Measurements from ENCODE around the gene GPR160.

GPR160 gene

DNA sequence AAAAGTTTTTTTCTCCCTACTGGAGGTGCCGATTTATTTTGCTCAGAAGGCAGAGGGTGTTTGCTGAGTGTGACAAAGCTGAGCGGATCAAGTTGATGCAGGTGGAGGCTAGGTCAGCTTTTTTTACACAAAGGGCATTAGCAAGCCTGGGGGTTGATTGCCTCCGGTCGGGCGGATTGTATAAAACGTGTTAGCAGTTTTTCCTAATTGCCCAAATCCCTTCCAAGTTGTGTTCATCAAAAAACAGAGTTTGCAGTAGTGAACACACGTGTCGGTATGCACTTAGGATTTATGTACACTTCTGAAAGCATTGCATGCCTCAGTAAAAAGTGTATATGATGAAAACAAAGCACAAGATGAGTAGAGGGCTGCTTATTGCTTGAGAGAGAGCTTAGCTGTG, 2.6 kb downstream of the GPR160 start:
- ATAC-seq (replicated peaks; ENCODE audit: extremely low read depth, poor library complexity, severe bottlenecking) (no peak), DNase-seq (ENCODE audit: low spot score in 2 of 2) (no peak)
- Mint-ChIP-seq H3K36me3 (ENCODE audit: insufficient read depth) (peaks cover 4% of the 10 kb centered on the region), H3K27ac (ENCODE audit: low read depth) (no peak overlapping the region), H3K9me3 (no peaks in the 10 kb centered on the region), H3K4me3 (no peak overlapping the region), H3K4me1 (peaks cover 12% of the 10 kb centered on the region), H3K27me3 (no peaks in the 10 kb centered on the region)

DNA sequence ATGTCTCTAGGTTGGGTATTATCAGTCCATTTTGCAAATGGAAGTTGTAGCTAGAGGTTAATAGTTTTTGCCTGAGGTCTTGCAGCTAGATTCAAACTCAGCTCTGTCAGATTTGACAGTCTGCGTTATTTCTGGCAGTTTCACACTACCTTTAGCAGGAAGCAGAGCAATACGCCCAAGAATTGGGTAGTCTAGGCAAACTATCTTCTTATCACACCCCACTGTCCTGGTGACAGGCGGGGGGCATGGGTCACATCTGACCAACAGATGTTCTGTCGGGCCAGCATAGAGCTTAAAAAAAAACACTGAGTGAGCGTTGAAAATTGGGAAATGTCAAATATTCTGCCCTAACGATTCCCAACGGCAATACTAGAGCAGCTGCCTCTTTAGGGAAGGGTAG, 5.7 kb downstream of the GPR160 start:
- no peaks in the 10 kb centered on the region for H3K9me3 Mint-ChIP-seq
- DNase-seq (ENCODE audit: low spot score in 2 of 2) (no peak), ATAC-seq (replicated peaks; ENCODE audit: extremely low read depth, poor library complexity, severe bottlenecking) (no peak)
- no peak overlapping the region for H3K27ac Mint-ChIP-seq (ENCODE audit: low read depth)
- H3K4me3 Mint-ChIP-seq, result no peak overlapping the region
- H3K4me1 Mint-ChIP-seq, result peaks cover 7% of the 10 kb centered on the region
- H3K27me3 Mint-ChIP-seq, result no peaks in the 10 kb centered on the region
- peaks cover 1% of the 10 kb centered on the region for H3K36me3 Mint-ChIP-seq (ENCODE audit: insufficient read depth)

DNA sequence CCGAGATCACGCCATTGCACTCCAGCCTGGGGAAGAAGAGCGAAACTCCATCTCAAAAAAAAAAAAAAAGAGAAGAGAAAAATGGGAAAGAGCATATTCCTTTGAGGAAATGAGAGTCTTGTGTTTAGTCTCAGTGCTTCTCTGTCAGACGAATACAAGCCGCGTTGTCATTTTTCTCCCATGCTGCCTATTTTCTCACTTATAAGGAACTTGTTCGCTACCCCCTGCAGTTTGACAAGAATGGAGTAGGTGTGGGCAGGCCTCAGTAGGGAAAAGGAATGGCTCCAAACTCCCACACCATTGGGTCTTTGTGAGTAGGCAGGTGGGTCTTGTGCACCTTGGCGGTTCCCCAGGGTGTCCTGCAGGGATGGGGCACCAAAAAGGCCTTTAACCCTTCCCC, 6.5 kb downstream of the GPR160 start:
- no peak for DNase-seq (ENCODE audit: low spot score in 2 of 2)
- no peaks in the 10 kb centered on the region for H3K36me3 Mint-ChIP-seq (ENCODE audit: insufficient read depth)
- H3K27me3 Mint-ChIP-seq, result no peaks in the 10 kb centered on the region
- H3K9me3 Mint-ChIP-seq, result no peaks in the 10 kb centered on the region
- H3K4me1 Mint-ChIP-seq, result no peaks in the 10 kb centered on the region
- no peak overlapping the region for H3K27ac Mint-ChIP-seq (ENCODE audit: low read depth)
- H3K4me3 Mint-ChIP-seq, result no peak overlapping the region
- no peak for ATAC-seq (replicated peaks; ENCODE audit: extremely low read depth, poor library complexity, severe bottlenecking)

DNA sequence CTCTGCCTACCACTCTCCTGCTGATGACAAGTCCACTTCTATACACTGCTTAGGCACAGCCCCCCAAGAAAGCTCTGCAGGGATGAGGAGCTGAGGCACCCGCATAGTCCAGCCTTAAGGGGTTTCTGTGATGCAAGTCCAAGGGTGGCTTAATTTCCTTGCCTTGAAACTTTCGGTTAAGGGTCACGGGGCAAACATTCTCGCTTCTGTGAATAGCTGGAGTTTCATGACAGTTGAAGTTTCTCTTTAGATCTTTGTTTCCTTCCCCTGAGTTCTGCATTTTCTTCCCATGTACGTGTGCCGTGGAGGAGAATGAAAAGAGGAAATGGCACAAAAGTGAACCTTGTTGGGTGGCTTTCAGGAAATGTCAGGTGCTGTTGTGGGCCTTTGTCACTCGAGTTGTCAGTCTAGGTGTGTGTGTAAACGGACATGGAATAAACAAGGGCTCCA, 7.0 kb downstream of the GPR160 start:
- Mint-ChIP-seq H3K36me3 (ENCODE audit: insufficient read depth) (no peaks in the 10 kb centered on the region), H3K27ac (ENCODE audit: low read depth) (no peak overlapping the region), H3K4me1 (no peaks in the 10 kb centered on the region), H3K27me3 (no peaks in the 10 kb centered on the region), H3K9me3 (no peaks in the 10 kb centered on the region), H3K4me3 (no peak overlapping the region)
- no peak for DNase-seq (ENCODE audit: low spot score in 2 of 2)
- ATAC-seq (replicated peaks; ENCODE audit: extremely low read depth, poor library complexity, severe bottlenecking), result peak; percentile 51

DNA sequence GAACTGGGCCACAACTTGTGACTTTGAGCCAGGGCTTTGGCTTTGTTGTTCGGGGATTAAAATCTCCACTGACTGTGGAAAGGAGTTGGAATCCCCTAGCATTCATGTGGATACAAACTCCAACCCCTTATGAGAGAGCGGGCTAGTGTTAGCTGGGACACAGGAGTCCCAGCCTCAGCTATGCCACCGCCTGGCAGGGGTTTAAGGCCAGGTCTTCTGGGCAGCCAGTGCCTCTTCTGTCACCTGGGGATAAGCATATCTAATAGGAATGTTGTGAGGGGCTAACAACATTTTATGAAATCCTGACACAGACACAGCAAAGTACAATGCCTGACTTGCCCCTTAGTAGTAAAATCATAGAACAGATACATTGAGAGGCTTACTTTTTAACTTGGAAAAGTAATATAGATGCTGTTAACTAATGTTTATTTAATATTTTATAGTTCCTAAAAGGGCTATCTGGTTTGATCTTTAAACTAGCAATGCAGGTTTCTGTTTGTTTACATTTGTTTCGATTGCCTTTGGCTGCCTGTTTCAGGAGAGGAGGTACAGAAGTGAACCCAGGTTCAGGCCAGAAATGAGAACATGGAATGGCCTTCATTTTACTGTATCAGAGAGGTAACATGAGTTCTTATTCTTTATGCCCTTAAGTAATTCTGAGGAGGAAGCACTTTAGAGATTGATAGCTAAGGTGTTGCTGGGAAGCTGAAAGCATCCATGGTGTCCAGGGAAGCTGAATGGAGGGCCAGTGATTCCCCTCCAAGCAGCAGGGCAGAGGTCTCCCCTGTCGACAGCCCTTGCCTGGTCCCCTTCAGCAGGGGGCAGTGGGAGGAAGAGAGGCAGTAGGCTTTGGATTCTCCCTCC, 8.7 kb downstream of the GPR160 start:
- H3K4me3 Mint-ChIP-seq, result no peak overlapping the region
- ATAC-seq (replicated peaks; ENCODE audit: extremely low read depth, poor library complexity, severe bottlenecking) (no peak), DNase-seq (ENCODE audit: low spot score in 2 of 2) (no peak)
- H3K27me3 Mint-ChIP-seq, result no peaks in the 10 kb centered on the region
- no peak overlapping the region for H3K27ac Mint-ChIP-seq (ENCODE audit: low read depth)
- no peaks in the 10 kb centered on the region for H3K4me1 Mint-ChIP-seq
- H3K36me3 Mint-ChIP-seq (ENCODE audit: insufficient read depth), result no peaks in the 10 kb centered on the region
- H3K9me3 Mint-ChIP-seq, result no peaks in the 10 kb centered on the region

DNA sequence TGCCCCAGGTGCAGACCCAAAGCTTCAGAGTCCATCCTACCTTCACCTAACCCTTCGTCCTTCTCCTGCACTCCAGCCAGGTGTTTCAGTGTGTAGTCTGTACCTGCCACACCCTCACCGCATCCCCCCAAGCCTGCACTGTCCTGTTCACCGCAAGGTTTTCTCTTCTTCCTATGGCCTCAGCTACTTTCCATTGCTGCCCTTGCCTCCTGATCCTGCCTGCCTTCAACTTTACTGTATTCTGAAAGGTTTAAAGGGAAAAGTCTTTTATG, 9.3 kb downstream of the GPR160 start:
- Mint-ChIP-seq H3K36me3 (ENCODE audit: insufficient read depth) (no peaks in the 10 kb centered on the region), H3K27me3 (no peaks in the 10 kb centered on the region), H3K4me1 (no peaks in the 10 kb centered on the region), H3K27ac (ENCODE audit: low read depth) (no peak overlapping the region), H3K4me3 (no peak overlapping the region), H3K9me3 (no peaks in the 10 kb centered on the region)
- no peak for ATAC-seq (replicated peaks; ENCODE audit: extremely low read depth, poor library complexity, severe bottlenecking)
- DNase-seq (ENCODE audit: low spot score in 2 of 2), result no peak

DNA sequence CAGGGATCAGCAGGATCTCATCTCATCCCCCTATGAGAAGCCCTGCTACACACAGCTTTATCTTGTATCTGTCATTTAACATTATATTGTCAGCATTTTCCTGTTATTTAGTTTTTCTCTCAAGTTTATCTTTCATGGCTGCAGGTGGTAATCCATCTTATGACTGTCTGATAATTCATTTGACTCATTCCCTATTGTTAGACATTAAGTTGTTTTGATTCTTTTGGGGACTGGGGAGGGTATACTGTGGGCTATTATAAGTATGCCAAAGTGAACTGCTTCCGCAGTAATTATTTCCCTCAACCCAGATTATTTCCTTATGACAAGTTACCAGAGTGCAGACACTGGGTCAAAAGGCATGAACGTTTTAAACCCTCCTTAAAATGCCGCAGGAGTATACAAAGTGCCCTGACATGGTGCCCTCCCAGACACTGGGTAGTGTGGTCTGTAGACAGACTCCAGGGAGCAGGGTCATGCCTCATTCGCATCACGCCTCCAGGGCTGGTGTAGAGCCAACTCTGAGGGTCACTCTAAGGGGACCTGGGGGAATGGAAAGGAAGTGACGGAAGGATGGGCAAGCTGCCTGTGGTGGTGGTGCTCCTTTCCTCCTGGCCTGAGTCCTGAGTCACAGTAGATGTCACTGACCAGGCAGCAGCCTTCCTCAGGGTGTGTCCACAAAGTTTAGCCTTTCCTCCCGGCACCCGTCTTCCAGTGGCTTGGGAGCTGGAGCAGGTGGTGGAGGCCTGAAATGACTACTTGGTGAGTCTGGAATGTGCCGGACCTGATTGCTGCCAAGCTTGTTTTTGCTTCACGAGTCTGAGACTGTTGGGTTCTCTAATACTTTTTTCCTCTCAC, 11.6 kb downstream of the GPR160 start:
- Mint-ChIP-seq H3K27me3 (no peaks in the 10 kb centered on the region), H3K4me1 (no peaks in the 10 kb centered on the region), H3K36me3 (ENCODE audit: insufficient read depth) (no peaks in the 10 kb centered on the region), H3K27ac (ENCODE audit: low read depth) (no peak overlapping the region), H3K4me3 (no peak overlapping the region), H3K9me3 (no peaks in the 10 kb centered on the region)
- no peak for DNase-seq (ENCODE audit: low spot score in 2 of 2)
- ATAC-seq (replicated peaks; ENCODE audit: extremely low read depth, poor library complexity, severe bottlenecking), result no peak

DNA sequence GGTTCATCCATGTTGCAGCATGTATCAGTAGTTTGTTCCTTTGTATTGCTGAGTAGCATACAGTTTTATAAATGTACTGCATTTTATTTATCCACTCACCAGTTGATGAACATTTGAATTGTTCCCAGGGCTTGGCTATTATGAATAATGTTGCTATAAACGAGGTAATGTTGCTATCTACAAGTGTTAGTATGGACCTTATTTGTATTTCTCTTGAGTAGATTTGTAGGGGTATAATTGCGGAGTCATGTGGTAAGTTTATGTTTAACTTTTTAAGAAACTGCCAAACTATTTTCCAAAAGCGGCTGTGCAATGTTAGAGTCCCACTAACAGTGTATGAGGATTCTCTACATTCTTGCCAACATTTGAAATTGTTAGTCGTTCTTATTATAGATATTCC, 13.0 kb downstream of the GPR160 start:
- Mint-ChIP-seq H3K36me3 (ENCODE audit: insufficient read depth) (no peaks in the 10 kb centered on the region), H3K9me3 (no peaks in the 10 kb centered on the region), H3K4me1 (no peaks in the 10 kb centered on the region), H3K27me3 (no peaks in the 10 kb centered on the region), H3K4me3 (no peak overlapping the region), H3K27ac (ENCODE audit: low read depth) (no peak overlapping the region)
- ATAC-seq (replicated peaks; ENCODE audit: extremely low read depth, poor library complexity, severe bottlenecking) (no peak), DNase-seq (ENCODE audit: low spot score in 2 of 2) (no peak)

DNA sequence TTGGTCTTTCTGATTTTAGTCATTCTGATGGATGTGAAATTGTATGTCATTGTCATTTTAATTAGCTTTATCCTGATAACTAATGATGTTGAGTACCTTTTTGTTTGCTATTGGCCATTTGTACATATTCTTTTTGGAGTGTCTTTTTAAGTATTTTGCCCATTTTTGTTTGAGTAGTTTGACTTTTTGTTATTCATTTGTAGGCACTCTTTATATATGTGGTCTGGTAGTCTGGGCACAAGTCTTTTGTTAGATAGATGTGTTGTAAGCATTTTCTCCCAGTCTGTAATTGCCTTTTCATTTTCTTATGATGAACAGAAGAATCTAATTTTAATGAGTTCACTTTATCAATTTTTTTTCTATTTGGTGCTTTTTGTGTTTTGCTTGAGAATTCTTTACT, 14.6 kb downstream of the GPR160 start:
- Mint-ChIP-seq H3K9me3 (no peaks in the 10 kb centered on the region), H3K4me1 (peaks cover 5% of the 10 kb centered on the region), H3K27ac (ENCODE audit: low read depth) (no peak overlapping the region), H3K27me3 (no peaks in the 10 kb centered on the region), H3K4me3 (no peak overlapping the region), H3K36me3 (ENCODE audit: insufficient read depth) (no peaks in the 10 kb centered on the region)
- ATAC-seq (replicated peaks; ENCODE audit: extremely low read depth, poor library complexity, severe bottlenecking), result no peak
- no peak for DNase-seq (ENCODE audit: low spot score in 2 of 2)

DNA sequence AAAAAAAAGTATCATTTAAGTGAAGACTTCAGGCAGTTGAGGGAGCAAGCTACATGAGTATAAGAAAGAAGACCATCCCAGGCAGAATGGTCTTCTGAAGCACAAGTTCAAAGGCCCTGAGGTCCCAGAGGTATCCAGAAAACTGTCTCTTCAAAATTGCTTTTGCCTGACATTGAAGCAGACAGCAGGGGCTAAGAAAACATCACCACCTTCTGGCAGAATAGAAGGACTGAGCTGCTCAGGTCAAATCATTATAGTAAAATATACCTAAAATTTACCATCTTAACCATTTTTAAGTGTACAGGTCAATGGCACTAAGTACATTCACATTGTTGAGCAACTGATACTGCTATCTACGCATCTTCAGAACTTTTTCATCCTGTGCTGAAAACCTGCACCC, 16.4 kb downstream of the GPR160 start:
- no peak for ATAC-seq (replicated peaks; ENCODE audit: extremely low read depth, poor library complexity, severe bottlenecking)
- peaks cover 16% of the 10 kb centered on the region for H3K4me1 Mint-ChIP-seq
- no peak overlapping the region for H3K4me3 Mint-ChIP-seq
- no peak overlapping the region for H3K27ac Mint-ChIP-seq (ENCODE audit: low read depth)
- H3K36me3 Mint-ChIP-seq (ENCODE audit: insufficient read depth), result no peaks in the 10 kb centered on the region
- no peaks in the 10 kb centered on the region for H3K27me3 Mint-ChIP-seq
- no peaks in the 10 kb centered on the region for H3K9me3 Mint-ChIP-seq
- no peak for DNase-seq (ENCODE audit: low spot score in 2 of 2)

DNA sequence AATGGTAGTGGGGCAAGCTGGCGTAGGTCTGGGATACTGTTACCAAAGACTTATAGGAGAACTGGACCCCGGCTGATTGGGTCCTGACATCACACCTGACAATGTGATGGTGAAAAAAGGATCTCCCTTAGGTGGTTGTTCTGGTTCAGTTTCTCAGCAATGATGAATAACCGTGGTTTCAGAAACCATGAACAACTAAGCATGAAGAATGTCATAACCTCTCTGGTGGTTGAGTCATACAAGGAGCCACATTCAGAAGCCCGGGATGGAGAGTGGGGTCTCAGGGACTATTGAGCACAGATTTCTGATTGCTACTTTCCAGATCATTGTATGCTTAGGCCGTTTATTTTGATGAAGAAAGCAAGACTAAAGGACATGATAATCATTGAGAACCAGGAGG, 17.4 kb downstream of the GPR160 start:
- DNase-seq (ENCODE audit: low spot score in 2 of 2) (no peak), ATAC-seq (replicated peaks; ENCODE audit: extremely low read depth, poor library complexity, severe bottlenecking) (no peak)
- H3K27ac Mint-ChIP-seq (ENCODE audit: low read depth), result no peak overlapping the region
- no peaks in the 10 kb centered on the region for H3K9me3 Mint-ChIP-seq
- no peaks in the 10 kb centered on the region for H3K27me3 Mint-ChIP-seq
- peaks cover 16% of the 10 kb centered on the region for H3K4me1 Mint-ChIP-seq
- peaks cover 2% of the 10 kb centered on the region for H3K36me3 Mint-ChIP-seq (ENCODE audit: insufficient read depth)
- H3K4me3 Mint-ChIP-seq, result no peak overlapping the region

DNA sequence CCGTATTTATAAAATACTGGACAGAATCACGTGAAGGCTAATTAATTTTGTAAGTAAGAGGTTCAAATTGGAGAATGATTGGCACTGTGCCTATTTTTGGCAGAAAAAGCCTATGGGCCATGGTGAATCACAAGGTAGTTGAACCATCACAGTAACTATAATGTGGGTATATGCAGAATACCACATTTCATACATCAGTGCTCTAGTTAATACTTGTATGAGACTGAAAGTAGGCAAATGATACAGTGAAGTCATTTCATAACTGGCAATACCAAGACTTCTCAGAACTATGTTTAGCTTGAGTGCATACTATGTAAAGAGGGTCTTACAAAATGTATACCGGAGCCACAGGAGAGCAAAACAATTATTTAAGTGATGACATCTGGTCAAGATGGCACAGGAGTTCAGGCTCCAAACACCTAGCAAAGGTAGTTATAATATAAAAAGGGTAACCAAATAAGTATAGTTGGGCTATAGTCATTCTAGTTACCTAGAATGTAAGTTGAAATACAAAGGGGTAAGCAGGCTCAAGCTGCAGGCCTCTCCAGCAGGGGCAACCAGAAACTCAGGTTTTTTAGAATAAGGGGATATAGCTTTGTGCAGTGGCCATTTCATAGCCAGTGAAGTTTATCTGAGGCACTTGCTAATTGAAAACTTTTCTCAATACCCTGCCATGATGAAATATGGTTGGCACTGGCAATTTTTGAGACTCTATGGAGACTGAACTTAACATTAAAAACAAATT, 19.1 kb downstream of the GPR160 start:
- Mint-ChIP-seq H3K36me3 (ENCODE audit: insufficient read depth) (peaks cover 2% of the 10 kb centered on the region), H3K9me3 (no peaks in the 10 kb centered on the region), H3K27me3 (no peaks in the 10 kb centered on the region), H3K4me3 (no peak overlapping the region), H3K27ac (ENCODE audit: low read depth) (peak overlapping the region; percentile 46), H3K4me1 (peaks cover 16% of the 10 kb centered on the region)
- DNase-seq (ENCODE audit: low spot score in 2 of 2) (no peak), ATAC-seq (replicated peaks; ENCODE audit: extremely low read depth, poor library complexity, severe bottlenecking) (no peak)
